Measurements from ENCODE around the gene TRPV4.
"Not testable (repeated sequence)": the region's sequence is repeated elsewhere in the genome, so short reads cannot be mapped to it uniquely, and the experiment has no call there.

The TRPV4 gene

DNA sequence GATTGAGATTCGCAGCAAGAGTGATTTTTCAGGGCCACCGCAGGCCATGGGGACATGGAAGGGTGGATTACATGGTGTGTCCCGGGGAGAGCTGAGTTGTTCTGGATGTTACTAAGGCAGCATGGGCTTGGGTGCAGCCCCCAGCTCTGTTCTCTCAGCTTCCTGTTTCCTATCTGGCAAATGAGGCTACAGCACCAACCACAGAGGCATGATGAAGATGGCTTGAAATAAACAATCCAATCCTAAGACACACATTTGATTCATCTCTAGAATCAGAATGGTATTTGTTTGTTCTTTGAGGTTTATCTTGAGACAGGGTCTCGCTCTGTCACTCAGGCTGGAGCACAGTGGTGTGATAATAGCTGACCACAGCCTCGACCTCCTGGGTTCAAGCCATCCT lies 25.6 kb upstream of the TRPV4 start:
- FAIRE-seq: no peak

- FAIRE-seq: no peak
These were observed 24.5 kb upstream of the TRPV4 start for GRCh38 chr12:109857715-109858114.

DNA sequence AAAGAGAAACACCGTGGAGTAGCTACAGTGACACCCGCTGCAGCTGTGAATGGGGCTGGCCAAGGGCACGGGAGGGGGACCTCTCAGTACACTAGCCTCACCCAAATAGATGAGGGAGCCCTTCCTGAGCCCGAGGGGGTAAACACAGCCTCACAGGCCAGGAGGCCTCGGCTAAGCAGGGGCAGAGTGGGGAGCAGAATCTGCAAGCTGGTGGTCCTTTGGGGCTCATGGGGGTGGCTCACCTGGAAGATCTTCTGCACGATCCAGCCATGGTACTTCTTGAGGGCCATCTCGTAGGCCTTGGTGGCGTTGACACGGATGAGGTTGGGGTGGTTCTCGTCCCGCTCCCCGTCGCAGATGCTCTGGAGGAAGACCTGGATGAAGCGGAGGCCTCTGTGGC lies 22.2 kb upstream of the TRPV4 start:
- FAIRE-seq: no peak

DNA sequence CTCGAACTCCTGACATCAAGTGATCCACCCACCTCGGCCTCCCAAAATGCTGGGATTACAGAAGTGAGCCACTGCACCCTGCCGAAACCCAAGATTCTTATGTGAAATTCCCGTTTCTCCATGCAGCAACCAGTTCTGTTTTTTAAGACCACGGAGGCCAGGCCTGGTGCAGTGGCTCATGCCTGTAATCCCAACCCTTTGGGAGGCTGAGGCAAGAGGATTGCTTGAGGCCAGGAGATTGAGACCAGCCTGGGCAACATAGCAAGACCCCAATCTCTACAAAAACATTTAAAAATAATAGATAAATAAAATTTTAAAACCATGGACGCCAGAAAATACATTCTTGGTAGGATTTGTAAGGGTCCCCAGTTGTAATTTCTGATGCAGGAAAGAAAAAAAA lies 17.3 kb upstream of the TRPV4 start:
- not testable (repeated sequence) for FAIRE-seq

GRCh38 chr12:109847142-109847735 lies 14.0 kb upstream of the TRPV4 start:
- no peak for FAIRE-seq

GRCh38 chr12:109845824-109846205 lies 12.6 kb upstream of the TRPV4 start:
- FAIRE-seq: no peak

DNA sequence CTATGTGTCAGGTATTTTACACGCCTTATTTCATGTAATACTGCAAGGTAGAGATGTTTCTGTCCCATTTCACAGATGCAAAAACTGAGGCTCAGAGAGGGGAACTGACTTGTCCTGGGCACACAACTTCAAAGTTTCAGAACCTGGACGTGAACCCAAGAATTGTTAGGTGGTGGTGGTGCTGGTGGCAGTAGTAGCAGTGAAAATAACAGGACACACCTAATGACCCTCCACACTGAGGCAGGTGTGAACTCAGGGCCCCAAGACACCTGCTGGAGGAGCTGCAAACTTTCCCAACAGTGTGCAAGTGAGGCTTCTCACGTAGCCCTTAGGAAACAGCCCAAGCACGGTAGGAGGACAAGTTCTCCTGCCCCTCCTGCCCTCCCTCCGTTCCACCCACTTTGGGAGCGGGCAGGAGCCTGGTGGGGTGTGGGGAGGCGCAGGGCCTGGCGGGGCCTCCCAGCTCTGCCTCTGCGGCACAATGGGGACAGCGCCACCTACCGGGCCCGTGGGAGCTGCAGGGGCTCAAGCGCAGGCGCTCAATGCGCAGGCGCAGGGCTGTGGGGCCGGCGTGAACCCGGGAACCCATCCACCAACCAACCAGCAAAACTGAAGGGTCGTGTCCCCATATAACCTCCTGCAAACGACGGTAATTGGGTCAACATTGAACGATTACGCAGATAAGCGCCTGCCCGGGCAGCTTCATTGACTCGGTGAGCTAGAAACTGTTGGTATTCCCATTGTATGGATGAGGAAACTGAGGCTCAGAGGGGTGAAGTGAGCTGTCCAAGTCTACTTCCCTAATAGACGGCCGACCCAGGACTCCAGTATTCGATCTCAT lies 12.0 kb upstream of the TRPV4 start:
- no peak for FAIRE-seq

GRCh38 chr12:109844091-109844490 lies 10.9 kb upstream of the TRPV4 start:
- no peak for FAIRE-seq

GRCh38 chr12:109842021-109842420 lies 8.8 kb upstream of the TRPV4 start:
- FAIRE-seq: no peak

- no peak for FAIRE-seq
These were observed 8.2 kb upstream of the TRPV4 start for GRCh38 chr12:109841356-109841755.

- no peak for FAIRE-seq
These were observed 7.3 kb upstream of the TRPV4 start for GRCh38 chr12:109840305-109841074.

GRCh38 chr12:109839444-109839843 lies 6.2 kb upstream of the TRPV4 start:
- FAIRE-seq: no peak

GRCh38 chr12:109836916-109837315 lies 3.7 kb upstream of the TRPV4 start:
- no peak for FAIRE-seq

DNA sequence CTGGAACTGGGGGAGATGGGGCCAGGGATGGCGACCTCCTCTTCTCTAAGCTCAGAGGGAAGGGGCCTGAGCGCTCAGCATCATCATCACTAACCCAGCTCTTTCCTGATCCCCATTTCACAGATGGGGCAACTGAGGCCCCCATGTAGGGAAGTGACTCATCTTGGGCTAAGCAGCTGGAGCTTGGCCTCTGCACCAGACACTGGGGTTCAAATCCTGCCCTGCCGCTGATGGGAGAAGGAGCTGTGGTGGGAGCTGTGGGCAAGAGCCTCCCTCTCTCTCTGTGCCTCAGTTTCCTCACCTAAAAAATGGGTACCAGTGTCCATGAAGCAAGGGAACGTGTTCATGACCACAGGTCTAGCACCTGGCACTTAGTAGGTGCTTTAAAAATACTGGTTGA lies 2.6 kb upstream of the TRPV4 start:
- FAIRE-seq: no peak

- no peak for FAIRE-seq
These were observed 474 bp downstream of the TRPV4 start for GRCh38 chr12:109832541-109833306.

DNA sequence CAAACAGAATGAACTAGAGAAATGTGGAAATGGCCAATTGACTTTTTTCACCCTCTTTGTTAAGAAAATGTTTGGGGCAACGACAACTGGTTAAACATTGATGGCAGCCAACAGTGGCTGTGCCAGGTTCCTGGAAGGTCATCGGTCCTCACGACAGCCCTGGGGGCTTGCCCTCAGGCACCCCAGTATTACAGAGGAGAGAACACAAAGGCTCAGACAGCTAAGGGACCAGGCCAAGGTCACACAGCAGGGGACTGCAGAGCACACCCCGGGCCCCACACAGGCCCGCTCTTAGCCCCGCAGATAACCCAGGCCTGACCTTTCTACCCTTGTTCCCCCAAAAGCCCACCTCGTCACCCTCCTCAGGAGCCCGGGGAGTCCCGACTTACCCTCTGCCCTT lies 1.3 kb downstream of the TRPV4 start:
- FAIRE-seq: no peak

GRCh38 chr12:109831365-109831764 lies 1.8 kb downstream of the TRPV4 start:
- no peak for FAIRE-seq

GRCh38 chr12:109830718-109831117 lies 2.5 kb downstream of the TRPV4 start:
- no peak for FAIRE-seq

GRCh38 chr12:109830267-109830666 lies 2.9 kb downstream of the TRPV4 start:
- FAIRE-seq: no peak

GRCh38 chr12:109829667-109830066 lies 3.5 kb downstream of the TRPV4 start:
- FAIRE-seq: no peak

GRCh38 chr12:109828754-109829511 lies 4.3 kb downstream of the TRPV4 start:
- no peak for FAIRE-seq
